ENCODE measurements around the gene MEGF8. TPM values are rescaled to one million over a fixed set of nuclear protein-coding genes. Genes with fewer than 3 reads are reported as not detected.

The MEGF8 gene
- total and polyA plus RNA-seq, 9 of the 15 experiments (the other 6 are each of a cell fraction or from before 2014, with no cell fraction given) = 0.28 to 13.1 (median 3.0) TPM

GRCh38 chr19:42386974-42387707 lies 61.7 kb downstream of the MEGF8 start (continued):
- TF ChIP-seq, protein P1, sequence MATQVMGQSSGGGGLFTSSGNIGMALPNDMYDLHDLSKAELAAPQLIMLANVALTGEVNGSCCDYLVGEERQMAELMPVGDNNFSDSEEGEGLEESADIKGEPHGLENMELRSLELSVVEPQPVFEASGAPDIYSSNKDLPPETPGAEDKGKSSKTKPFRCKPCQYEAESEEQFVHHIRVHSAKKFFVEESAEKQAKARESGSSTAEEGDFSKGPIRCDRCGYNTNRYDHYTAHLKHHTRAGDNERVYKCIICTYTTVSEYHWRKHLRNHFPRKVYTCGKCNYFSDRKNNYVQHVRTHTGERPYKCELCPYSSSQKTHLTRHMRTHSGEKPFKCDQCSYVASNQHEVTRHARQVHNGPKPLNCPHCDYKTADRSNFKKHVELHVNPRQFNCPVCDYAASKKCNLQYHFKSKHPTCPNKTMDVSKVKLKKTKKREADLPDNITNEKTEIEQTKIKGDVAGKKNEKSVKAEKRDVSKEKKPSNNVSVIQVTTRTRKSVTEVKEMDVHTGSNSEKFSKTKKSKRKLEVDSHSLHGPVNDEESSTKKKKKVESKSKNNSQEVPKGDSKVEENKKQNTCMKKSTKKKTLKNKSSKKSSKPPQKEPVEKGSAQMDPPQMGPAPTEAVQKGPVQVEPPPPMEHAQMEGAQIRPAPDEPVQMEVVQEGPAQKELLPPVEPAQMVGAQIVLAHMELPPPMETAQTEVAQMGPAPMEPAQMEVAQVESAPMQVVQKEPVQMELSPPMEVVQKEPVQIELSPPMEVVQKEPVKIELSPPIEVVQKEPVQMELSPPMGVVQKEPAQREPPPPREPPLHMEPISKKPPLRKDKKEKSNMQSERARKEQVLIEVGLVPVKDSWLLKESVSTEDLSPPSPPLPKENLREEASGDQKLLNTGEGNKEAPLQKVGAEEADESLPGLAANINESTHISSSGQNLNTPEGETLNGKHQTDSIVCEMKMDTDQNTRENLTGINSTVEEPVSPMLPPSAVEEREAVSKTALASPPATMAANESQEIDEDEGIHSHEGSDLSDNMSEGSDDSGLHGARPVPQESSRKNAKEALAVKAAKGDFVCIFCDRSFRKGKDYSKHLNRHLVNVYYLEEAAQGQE (IDR thresholded peaks at IDR 0.05; ENCODE audit: borderline replicate concordance) = peak; percentile 14; the same call in 1 of the 2 replicates
- TF ChIP-seq, protein P1 (CRISPR knock-in tag; IDR thresholded peaks at IDR 0.05; ENCODE audit: low read depth) = no peak
- TF ChIP-seq ASH1L (IDR thresholded peaks at IDR 0.05; ENCODE audit: borderline replicate concordance, low read depth, partially characterized antibody) (no peak), ZNF197 (CRISPR knock-in tag; IDR thresholded peaks at IDR 0.05; ENCODE audit: low read depth) (no peak), MIER1 (IDR thresholded peaks at IDR 0.05; ENCODE audit: low read depth) (no peak), ZEB2 (IDR thresholded peaks at IDR 0.05) (peak; percentile 62; the same call in 1 of the 2 replicates), ETV6 (IDR thresholded peaks at IDR 0.05; ENCODE audit: borderline replicate concordance in 1 of 2, low read depth in 2 of 2, low read length in 1 of 2) (no peak), ETV6 (CRISPR knock-in tag; IDR thresholded peaks at IDR 0.05; ENCODE audit: borderline replicate concordance) (no peak), PHTF2 (CRISPR knock-in tag; IDR thresholded peaks at IDR 0.05) (no peak), FOS (IDR thresholded peaks at IDR 0.05; ENCODE audit: extremely low read depth, insufficient read length) (no peak), EP300 (IDR thresholded peaks at IDR 0.05; ENCODE audit: low read length) (no peak), NCOA6 (IDR thresholded peaks at IDR 0.05) (peak; percentile 95), L3MBTL2 (IDR thresholded peaks at IDR 0.05) (peak; percentile 70), ESRRA (IDR thresholded peaks at IDR 0.05; ENCODE audit: borderline replicate concordance, low read depth) (peak; percentile 57; the same call in 1 of the 2 replicates), ZNF143 (CRISPR knock-in tag; IDR thresholded peaks at IDR 0.05) (no peak), PPARD (CRISPR knock-in tag; IDR thresholded peaks at IDR 0.05) (no peak), HMGN3 (IDR thresholded peaks at IDR 0.05; ENCODE audit: borderline replicate concordance, extremely low read depth, insufficient read length, low read depth, low read length) (peak; percentile 21), FOXK2 (conservative IDR thresholded peaks at IDR 0.05 in 1 of 2, IDR thresholded peaks at IDR 0.05 in 1 of 2; ENCODE audit: low read depth in 2 of 2) (no peak), TAL1 (IDR thresholded peaks at IDR 0.05) (no peak), SMAD4 (CRISPR knock-in tag; conservative IDR thresholded peaks at IDR 0.05) (0 out of 2 replicates have a peak, but pooled peaks have one; percentile 25), POU5F1 (IDR thresholded peaks at IDR 0.05; ENCODE audit: borderline replicate concordance, low read depth, low read length, partially characterized antibody) (no peak), DMBX1 (CRISPR knock-in tag; IDR thresholded peaks at IDR 0.05; ENCODE audit: borderline replicate concordance) (no peak)

All from K562 (cell line).